HG03354 (cell line): Measurements from ENCODE around the gene PLEKHD1.

ENCODE experiments used
- ATAC-seq: cut with Tn5 transposase; IDR thresholded peaks from one replicate; pipeline ENCODE4 v1.9.1; 2021; ENCODE audit warnings: mild to moderate bottlenecking; ENCODE audit not compliant: unreplicated experiment, poor library complexity, severe bottlenecking

PLEKHD1 gene

GRCh38 chr14:69573831-69574262, 89.3 kb downstream of the PLEKHD1 start:
- no peak for ATAC-seq

DNA sequence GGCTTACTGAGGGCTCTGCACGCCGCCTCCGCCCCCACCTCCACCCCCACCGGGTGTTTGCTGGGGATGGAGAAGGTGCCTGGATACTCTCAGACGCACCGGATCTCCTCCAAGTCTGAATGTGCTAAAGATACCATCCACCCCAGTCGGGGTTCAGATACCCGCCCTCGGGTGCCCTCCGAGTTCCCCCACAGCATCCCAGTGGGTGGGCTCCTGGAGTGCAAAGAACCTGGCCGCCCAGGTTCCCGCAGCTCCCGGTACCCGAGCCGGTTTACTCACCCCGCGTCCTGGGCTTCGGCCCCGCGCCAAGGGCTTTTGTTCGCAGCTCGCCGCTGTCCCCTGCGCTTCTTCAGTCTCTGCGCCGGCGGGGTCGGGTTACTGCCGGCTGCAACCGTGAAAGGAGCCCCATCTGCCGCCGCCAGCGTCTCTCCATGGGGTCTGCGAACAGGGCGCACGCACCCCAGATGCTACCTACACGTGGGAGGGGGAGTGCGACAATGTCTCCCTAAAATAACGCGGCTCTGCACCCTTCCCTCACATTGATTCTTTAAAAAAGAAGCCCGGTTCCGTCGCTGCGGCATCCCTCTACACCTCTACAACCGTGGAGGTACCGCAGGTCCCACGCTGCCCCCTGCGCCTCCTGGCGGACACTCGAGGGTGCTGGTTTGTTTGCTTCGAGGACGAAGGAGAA, 89.9 kb downstream of the PLEKHD1 start, which contains the start of gene CCDC177:
Gene CCDC177, minus strand, starts transcription at position 609 of the 691 bp plus-strand sequence. CDS start 1,249 bp downstream, outside the sequence.
- ATAC-seq, result peak; percentile 53

DNA sequence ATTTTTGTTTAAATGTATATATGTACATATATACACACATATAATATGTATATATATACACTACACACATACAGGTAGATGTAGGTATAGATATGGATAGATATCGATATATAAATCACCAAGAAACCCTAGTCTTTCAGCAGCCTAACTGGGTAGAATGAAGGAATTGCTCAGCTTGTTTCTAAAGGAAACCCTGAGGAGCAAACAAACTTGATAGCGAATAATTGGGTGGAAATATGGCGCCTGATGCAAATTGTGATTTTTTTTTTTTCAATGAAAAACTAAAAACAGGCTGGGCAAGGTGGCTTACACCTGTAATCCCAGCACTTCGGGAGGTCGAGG, 90.4 kb downstream of the PLEKHD1 start:
- no peak for ATAC-seq

DNA sequence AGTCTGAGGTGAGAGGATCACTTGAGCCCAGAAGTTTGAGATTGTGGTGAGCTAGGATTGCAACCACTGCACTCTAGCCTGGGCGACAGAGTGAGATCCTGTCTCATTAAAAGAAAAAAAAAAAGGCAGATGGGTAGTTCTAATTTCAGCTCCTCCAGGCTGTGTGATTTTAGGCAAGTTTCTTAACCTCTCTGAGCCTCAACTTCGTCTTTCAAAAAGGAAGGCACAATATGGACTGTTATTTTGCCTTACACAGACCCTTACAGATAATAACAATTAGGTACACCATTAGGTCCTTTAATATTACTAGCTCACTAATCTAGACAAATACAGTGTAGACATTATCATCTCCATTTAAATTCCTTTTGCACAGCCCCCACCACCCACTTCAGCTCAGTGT, 94.9 kb downstream of the PLEKHD1 start:
- no peak for ATAC-seq

- ATAC-seq, result no peak
Measured at GRCh38 chr14:69580009-69580577, 95.6 kb downstream of the PLEKHD1 start.
